HCT116 (cell line): ENCODE measurements around the gene FAM227B. TPM values are rescaled to one million over a fixed set of nuclear protein-coding genes. Genes with fewer than 3 reads are reported as not detected.

Experiments used
- ATAC-seq: fragments of 200-7000 bp; cut with Tn5 transposase; 2 replicates; pipeline ENCODE4 v1.9.1; 2020; ENCODE audit warnings: mild to moderate bottlenecking, moderate library complexity
- BruUV-seq: library from RNA; stranded (reverse); fragments of 400-500 nt; replicated peaks from 2 replicates; lab custom pipeline; 2021; lab: Mats Ljungman, UMichigan
- CTCF ChIA-PET: fragments of 300-600 bp; sonication (Branson Sonifier 250); formaldehyde crosslinking; loops from one replicate; lab custom pipeline; 2021; ENCODE audit warnings: antibody characterized with exemption; lab: Charles Lee
- POLR2A ChIA-PET: fragments of 300-600, 350-600 bp; sonication (Branson Sonifier 250); formaldehyde crosslinking; loops from one replicate; lab custom pipeline; 2021; ENCODE audit warnings: antibody characterized with exemption; lab: Charles Lee
- RAD21 ChIA-PET, 2 experiments: fragments of 300-600 bp; sonication (Branson Sonifier 250); formaldehyde crosslinking; loops; one replicate each; lab custom pipeline; 2023; ENCODE audit warnings: low total read pairs in 2 of 2; ENCODE audit not compliant: uncharacterized antibody in 2 of 2, unreplicated experiment in 2 of 2, low non-redundant PET in 1 of 2; lab: Charles Lee
- DNase-seq: peaks from one replicate; pipeline ENCODE4 v3.0.0-alpha.2; 2010; ENCODE audit warnings: low read depth, low spot score
- H2AFZ ChIP-seq: fragments of 200-600 bp; shearing (Covaris generic), sonication (generic); 2 replicates; pipeline ENCODE4 v1.6.1; 2017; ENCODE audit warnings: low read depth, mixed run types, mixed read lengths, antibody characterized with exemption, low read length; ENCODE audit not compliant: poor library complexity, severe bottlenecking
- H3K27ac ChIP-seq: 2 replicates; pipeline ENCODE4 v1.5.1; 2012; ENCODE audit warnings: low read depth, low read length
- H3K27me3 ChIP-seq: fragments of 200-600 bp; sonication (generic); 2 replicates; pipeline ENCODE4 v1.6.1; 2016; ENCODE audit warnings: mixed run types, low read length, mixed read lengths; ENCODE audit not compliant: insufficient read depth
- H3K36me3 ChIP-seq, 2 experiments: fragments of 200-500 bp in 1 of 2; fragments of 200-600 bp in 1 of 2; sonication (Bioruptor generic) in 1 of 2; sonication (generic) in 1 of 2; 2 replicates each; pipeline versions ENCODE4 v1.5.1 to v1.6.1; 2014 to 2016; ENCODE audit warnings: low read length in 2 of 2, inconsistent platforms in 1 of 2, mixed read lengths in 1 of 2, mixed run types in 1 of 2; ENCODE audit not compliant: insufficient read depth in 2 of 2, control insufficient read depth in 1 of 2
- H3K4me1 ChIP-seq, 2 experiments: fragments of 200-600 bp in 1 of 2; sonication (generic) in 1 of 2; 2 replicates each; pipeline versions ENCODE4 v1.5.1 to v1.6.1; 2012 to 2017; ENCODE audit warnings: low read length in 2 of 2, inconsistent platforms in 1 of 2, mild to moderate bottlenecking in 1 of 2, mixed read lengths in 1 of 2, mixed run types in 1 of 2, moderate library complexity in 1 of 2; ENCODE audit not compliant: insufficient read depth in 2 of 2, control insufficient read depth in 1 of 2
- H3K4me2 ChIP-seq: fragments of 200-600 bp; sonication (generic); 2 replicates; pipeline ENCODE4 v1.6.1; 2017; ENCODE audit warnings: mixed run types, low read length, mixed read lengths
- H3K4me3 ChIP-seq, 2 experiments: fragments of 200-600 bp in 1 of 2; sonication (generic) in 1 of 2; replicated peaks in 1 of 2; 2 replicates each; pipeline ENCODE4 v1.5.1; 2011 to 2016; ENCODE audit warnings: low read length in 2 of 2, control low read depth in 1 of 2, low read depth in 1 of 2, mild to moderate bottlenecking in 1 of 2, mixed read lengths in 1 of 2, mixed run types in 1 of 2
- H3K79me2 ChIP-seq: fragments of 200-600 bp; sonication (generic); 2 replicates; pipeline ENCODE4 v1.6.1; 2017; ENCODE audit warnings: mild to moderate bottlenecking, mixed run types, low read length, moderate library complexity, mixed read lengths; ENCODE audit not compliant: insufficient read depth
- H3K9ac ChIP-seq: fragments of 200-600 bp; sonication (generic); 2 replicates; pipeline ENCODE4 v1.6.1; 2016; ENCODE audit warnings: low read length, mixed read lengths
- H3K9me2 ChIP-seq: fragments of 200-600 bp; sonication (generic), shearing (Covaris generic); 2 replicates; pipeline ENCODE4 v1.6.1; 2017; ENCODE audit warnings: mixed run types, mild to moderate bottlenecking, moderate library complexity; ENCODE audit not compliant: insufficient read depth
- H3K9me3 ChIP-seq, 2 experiments: fragments of 200-500 bp in 1 of 2; fragments of 200-600 bp in 1 of 2; sonication (Bioruptor generic) in 1 of 2; sonication (generic) in 1 of 2; 2 replicates each; pipeline ENCODE4 v1.6.1; 2014 to 2017; ENCODE audit warnings: low read length in 2 of 2, mixed read lengths in 2 of 2, inconsistent platforms in 1 of 2, low read depth in 1 of 2, mild to moderate bottlenecking in 1 of 2, mixed run types in 1 of 2, moderate library complexity in 1 of 2; ENCODE audit not compliant: control insufficient read depth in 1 of 2, insufficient read depth in 1 of 2
- H4K20me1 ChIP-seq: fragments of 200-600 bp; sonication (generic), shearing (Covaris generic); 2 replicates; pipeline ENCODE4 v1.6.1; 2017; ENCODE audit warnings: mixed run types, mild to moderate bottlenecking, moderate library complexity; ENCODE audit not compliant: insufficient read depth
- ATF3 ChIP-seq: IDR thresholded peaks from 2 replicates; pipeline ENCODE4 v1.6.1; 2012
- CBX3 ChIP-seq: IDR thresholded peaks from 2 replicates; pipeline ENCODE4 v1.6.1; 2012; ENCODE audit warnings: low read depth
- CEBPB ChIP-seq: IDR thresholded peaks from 2 replicates; pipeline ENCODE4 v1.6.1; 2012; ENCODE audit warnings: low read depth
- CTCF ChIP-seq, 3 experiments: fragments of 200-600 bp in 1 of 3; sonication (generic) in 1 of 3; IDR thresholded peaks in 2 of 3; conservative IDR thresholded peaks in 1 of 3; 2 replicates each; pipeline ENCODE4 v1.5.1; 2012 to 2017; ENCODE audit warnings: low read depth in 2 of 3, low read length in 2 of 3, antibody characterized with exemption in 1 of 3, borderline replicate concordance in 1 of 3, control low read depth in 1 of 3, mild to moderate bottlenecking in 1 of 3, mixed read lengths in 1 of 3, mixed run types in 1 of 3, moderate library complexity in 1 of 3; ENCODE audit not compliant: insufficient read depth in 1 of 3
- EGR1 ChIP-seq: IDR thresholded peaks from 2 replicates; pipeline ENCODE4 v1.6.1; 2012; ENCODE audit warnings: low read depth
- ELF1 ChIP-seq: IDR thresholded peaks from 2 replicates; pipeline ENCODE4 v1.6.1; 2012; ENCODE audit warnings: low read depth, borderline replicate concordance
- EZH2phosphoT487 ChIP-seq: fragments of 200-600 bp; IDR thresholded peaks from 2 replicates; pipeline ENCODE4 v1.6.1; 2018; ENCODE audit warnings: antibody characterized with exemption, borderline replicate concordance
- FOSL1 ChIP-seq: IDR thresholded peaks from 2 replicates; pipeline ENCODE4 v1.6.1; 2012; ENCODE audit warnings: low read depth
- JUND ChIP-seq: IDR thresholded peaks from 2 replicates; pipeline ENCODE4 v1.6.1; 2012
- MAX ChIP-seq: IDR thresholded peaks from 2 replicates; pipeline ENCODE4 v1.6.1; 2012
- RAD21 ChIP-seq: IDR thresholded peaks from 2 replicates; pipeline ENCODE4 v1.6.1; 2012; ENCODE audit warnings: low read depth, mild to moderate bottlenecking
- REST ChIP-seq: IDR thresholded peaks from 2 replicates; pipeline ENCODE4 v1.6.1; 2012; ENCODE audit warnings: low read depth
- SIN3A ChIP-seq: IDR thresholded peaks from 2 replicates; pipeline ENCODE4 v1.6.1; 2012; ENCODE audit warnings: low read depth
- SP1 ChIP-seq: IDR thresholded peaks from 2 replicates; pipeline ENCODE4 v1.6.1; 2012; ENCODE audit warnings: low read depth
- SRF ChIP-seq: IDR thresholded peaks from 2 replicates; pipeline ENCODE4 v1.6.1; 2012; ENCODE audit warnings: low read depth
- TCF7L2 ChIP-seq: IDR thresholded peaks from 2 replicates; pipeline ENCODE4 v1.7.0; 2011; ENCODE audit warnings: borderline replicate concordance, inconsistent platforms; ENCODE audit not compliant: insufficient read depth, insufficient read length; ENCODE audit errors: extremely low read depth
- ZBTB33 ChIP-seq: IDR thresholded peaks from 2 replicates; pipeline ENCODE4 v1.6.1; 2011; ENCODE audit warnings: mild to moderate bottlenecking, low read length, moderate library complexity; ENCODE audit not compliant: insufficient replicate concordance; ENCODE audit errors: extremely low read depth
- ZFX ChIP-seq: fragments of 450-650 bp; IDR thresholded peaks from 2 replicates; pipeline ENCODE4 v1.6.1; 2017
- ZNF274 ChIP-seq: fragments of 200-500 bp; sonication (Bioruptor generic); IDR thresholded peaks from 2 replicates; pipeline ENCODE4 v1.6.1; 2014; ENCODE audit warnings: mild to moderate bottlenecking, low read depth, low read length, inconsistent platforms
- intact Hi-C: fragments of 100-400 bp; cut with micrococcal nuclease; formaldehyde crosslinking; loops from 2 replicates; pipeline ENCODE4 v1.10.0; 2022
- total RNA-seq: library from RNA; stranded (reverse); gene quantifications from one replicate; pipeline ENCODE4 v1.2.1, GENCODE V29; 2021; ENCODE audit not compliant: unreplicated experiment

Gene FAM227B
- total RNA-seq, 1 experiment from 2014 or later, result 6.9 TPM

- no peak for TF ChIP-seq CBX3
- no peak for TF ChIP-seq ATF3
- TF ChIP-seq EGR1, result no peak
- no peak for TF ChIP-seq CEBPB
- TF ChIP-seq RAD21, result no peak
- TF ChIP-seq ZNF274, result no peak
- TF ChIP-seq SP1, result no peak
- TF ChIP-seq SIN3A, result no peak
- TF ChIP-seq ZFX, result no peak
- TF ChIP-seq EZH2phosphoT487, result no peak
- no peak for TF ChIP-seq CTCF (IDR thresholded peaks at IDR 0.05 in 2 of 3, conservative IDR thresholded peaks at IDR 0.05 in 1 of 3; ENCODE audit: borderline replicate concordance in 1 of 3, insufficient read depth in 1 of 3, low read depth in 2 of 3, low read length in 2 of 3)
- TF ChIP-seq MAX, result no peak
- TF ChIP-seq FOSL1, result no peak
- TF ChIP-seq JUND, result no peak
- TF ChIP-seq ZBTB33, result no peak
- TF ChIP-seq REST, result no peak
- no peak for TF ChIP-seq TCF7L2
- TF ChIP-seq SRF, result no peak
- TF ChIP-seq ELF1, result no peak
- Histone ChIP-seq H3K9ac (no peak overlapping the region), H4K20me1 (no peaks in the 10 kb centered on the region), H3K27me3 (no peaks in the 10 kb centered on the region), H3K36me3 (no peaks in the 10 kb centered on the region), H3K4me1 (no peaks in the 10 kb centered on the region), H3K4me3 (no peak overlapping the region), H3K9me2 (no peaks in the 10 kb centered on the region), H2AFZ (no peak overlapping the region), H3K27ac (no peak overlapping the region), H3K79me2 (no peaks in the 10 kb centered on the region), H3K4me2 (no peak overlapping the region), H3K9me3 (no peaks in the 10 kb centered on the region)
- POLR2A ChIA-PET, result no interaction called here
- RAD21 ChIA-PET, result no interaction called here
- no peak for ATAC-seq
- CTCF ChIA-PET, result no interaction called here
- no TSS peak for BruUV-seq
- intact Hi-C loops, result no loop called here
- DNase-seq, result no peak
These were observed 179.3 kb downstream of the FAM227B start for GRCh38 chr15:49441356-49441755.
